Measurements from ENCODE around the gene PKNOX2.

PKNOX2 gene

DNA sequence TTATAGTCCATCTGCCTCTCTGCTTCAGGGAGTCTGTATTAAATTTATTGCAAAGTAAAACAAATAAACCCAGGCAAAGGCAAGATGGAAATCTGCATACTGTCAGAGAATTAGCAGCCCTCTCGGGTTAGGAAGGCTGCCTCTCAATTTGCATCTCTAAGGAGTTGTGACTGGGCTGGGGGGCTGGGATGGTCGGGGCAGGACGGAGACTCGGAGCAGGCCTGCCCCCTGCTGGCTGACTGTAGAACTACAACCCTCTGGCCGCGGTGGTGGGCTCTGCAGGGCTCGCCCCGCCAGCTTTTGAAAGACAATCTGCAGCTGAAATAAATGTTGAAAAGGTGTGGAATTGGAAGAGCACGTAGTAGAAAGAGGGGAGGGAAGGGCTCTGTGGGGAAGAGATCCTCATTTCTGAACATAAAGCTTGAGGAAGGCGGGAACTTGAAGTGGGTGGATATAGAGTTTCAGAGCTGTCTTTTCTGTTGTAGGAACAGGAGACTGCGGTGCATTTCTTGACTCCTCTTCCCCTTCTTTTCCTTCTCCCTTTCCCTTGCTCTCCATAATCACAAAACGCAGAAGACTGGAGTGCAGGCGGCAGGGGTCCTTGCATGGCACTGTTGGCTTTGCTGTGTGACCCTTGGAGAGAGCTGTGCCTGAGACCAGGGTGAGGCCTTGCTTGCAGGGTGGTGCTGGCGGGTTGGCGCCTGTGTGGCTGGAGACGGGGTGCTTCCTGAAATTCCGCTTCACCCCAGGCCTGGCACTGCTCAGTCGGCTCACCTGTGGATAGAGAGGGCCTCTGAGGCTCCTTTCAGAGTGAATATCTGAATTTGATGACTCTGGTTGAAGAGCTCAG is 22.6 kb upstream of the PKNOX2 start:
- H3K4me3 Mint-ChIP-seq, result no peak overlapping the region
- H3K27me3 Mint-ChIP-seq, result peaks cover 42% of the 10 kb centered on the region
- H3K36me3 Mint-ChIP-seq (ENCODE audit: low read depth), result no peaks in the 10 kb centered on the region
- H3K27ac Mint-ChIP-seq, result no peak overlapping the region
- H3K9me3 Mint-ChIP-seq, result no peaks in the 10 kb centered on the region
- DNase-seq, result peak; percentile 76
- H3K4me1 Mint-ChIP-seq (ENCODE audit: low read depth), result peaks cover 3% of the 10 kb centered on the region

DNA sequence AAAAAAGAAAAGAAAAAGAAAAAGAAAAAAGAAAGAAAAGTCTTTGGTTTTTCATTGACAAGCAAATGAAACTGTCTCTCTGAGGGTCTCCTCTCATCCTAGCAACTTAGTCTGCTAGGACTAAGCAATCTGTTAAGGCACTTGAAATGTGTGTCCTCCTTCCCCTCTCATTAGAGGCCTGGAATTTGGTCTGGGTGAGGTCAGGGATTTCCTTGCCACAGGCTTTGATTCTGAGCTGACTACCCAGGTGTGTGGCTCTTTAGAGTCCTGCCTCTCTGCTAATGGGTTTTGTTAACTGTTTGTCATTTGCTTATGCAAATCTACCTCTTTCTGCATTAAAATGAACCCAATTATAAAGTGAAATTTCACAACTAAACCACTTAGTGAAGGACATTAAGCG is 18.3 kb upstream of the PKNOX2 start:
- Mint-ChIP-seq H3K9me3 (no peaks in the 10 kb centered on the region), H3K27me3 (peaks cover 24% of the 10 kb centered on the region), H3K36me3 (ENCODE audit: low read depth) (no peaks in the 10 kb centered on the region), H3K4me3 (no peak overlapping the region), H3K4me1 (ENCODE audit: low read depth) (peaks cover 3% of the 10 kb centered on the region), H3K27ac (no peak overlapping the region)
- DNase-seq, result no peak

DNA sequence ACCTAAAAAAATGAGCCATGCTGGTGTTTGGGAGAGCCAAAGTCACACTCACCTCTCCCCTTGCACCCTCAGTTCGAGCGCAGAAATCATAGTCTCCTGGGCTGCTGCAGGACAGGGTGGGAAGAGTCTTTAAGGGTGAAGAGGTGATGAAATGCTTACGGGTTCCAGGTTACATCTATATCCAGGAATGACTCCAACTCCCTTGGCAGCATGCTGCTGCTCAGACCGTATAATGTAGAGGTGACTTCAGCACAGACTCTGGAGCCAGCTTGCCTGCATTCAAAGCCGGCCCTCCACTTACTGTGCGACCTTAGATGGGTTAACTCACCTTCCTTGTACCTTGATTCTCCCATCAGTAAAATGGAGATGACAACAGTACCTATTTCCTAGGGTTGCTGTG is 17.3 kb upstream of the PKNOX2 start:
- no peak overlapping the region for H3K27ac Mint-ChIP-seq
- H3K4me1 Mint-ChIP-seq (ENCODE audit: low read depth), result no peaks in the 10 kb centered on the region
- no peaks in the 10 kb centered on the region for H3K9me3 Mint-ChIP-seq
- peaks cover 19% of the 10 kb centered on the region for H3K27me3 Mint-ChIP-seq
- H3K36me3 Mint-ChIP-seq (ENCODE audit: low read depth), result no peaks in the 10 kb centered on the region
- DNase-seq, result no peak
- H3K4me3 Mint-ChIP-seq, result no peak overlapping the region

GRCh38 chr11:125148011-125148410 is 16.5 kb upstream of the PKNOX2 start:
- no peaks in the 10 kb centered on the region for H3K4me1 Mint-ChIP-seq (ENCODE audit: low read depth)
- no peaks in the 10 kb centered on the region for H3K36me3 Mint-ChIP-seq (ENCODE audit: low read depth)
- H3K9me3 Mint-ChIP-seq, result no peaks in the 10 kb centered on the region
- DNase-seq, result no peak
- no peak overlapping the region for H3K27ac Mint-ChIP-seq
- peaks cover 13% of the 10 kb centered on the region for H3K27me3 Mint-ChIP-seq
- no peak overlapping the region for H3K4me3 Mint-ChIP-seq

DNA sequence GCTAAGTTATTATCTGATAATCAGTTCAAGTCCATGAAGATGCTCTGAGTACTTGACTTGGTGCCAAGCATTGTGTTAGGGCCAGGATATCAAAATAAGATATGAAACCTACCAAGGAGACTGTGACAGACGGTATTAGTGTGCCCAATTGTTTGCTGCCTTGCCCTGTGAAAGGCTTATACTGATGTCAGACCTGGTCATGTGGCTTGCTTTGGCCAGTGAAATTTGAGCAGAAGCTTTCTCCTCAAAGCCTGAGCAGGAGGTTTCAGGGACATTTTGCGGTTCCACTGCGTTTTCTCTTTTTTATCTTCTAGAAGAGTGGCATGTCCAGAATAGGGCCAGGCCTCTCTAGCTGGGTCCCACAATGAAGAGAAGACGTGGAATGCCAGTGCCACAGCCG is 15.8 kb upstream of the PKNOX2 start:
- no peak for DNase-seq
- peaks cover 11% of the 10 kb centered on the region for H3K27me3 Mint-ChIP-seq
- H3K9me3 Mint-ChIP-seq, result no peaks in the 10 kb centered on the region
- H3K36me3 Mint-ChIP-seq (ENCODE audit: low read depth), result no peaks in the 10 kb centered on the region
- no peak overlapping the region for H3K4me3 Mint-ChIP-seq
- H3K4me1 Mint-ChIP-seq (ENCODE audit: low read depth), result no peaks in the 10 kb centered on the region
- H3K27ac Mint-ChIP-seq, result no peak overlapping the region

GRCh38 chr11:125153837-125154236 is 10.7 kb upstream of the PKNOX2 start:
- H3K4me1 Mint-ChIP-seq (ENCODE audit: low read depth), result no peaks in the 10 kb centered on the region
- DNase-seq, result no peak
- no peak overlapping the region for H3K27ac Mint-ChIP-seq
- peaks cover 35% of the 10 kb centered on the region for H3K27me3 Mint-ChIP-seq
- H3K9me3 Mint-ChIP-seq, result no peaks in the 10 kb centered on the region
- H3K36me3 Mint-ChIP-seq (ENCODE audit: low read depth), result no peaks in the 10 kb centered on the region
- H3K4me3 Mint-ChIP-seq, result no peak overlapping the region

- no peaks in the 10 kb centered on the region for H3K36me3 Mint-ChIP-seq (ENCODE audit: low read depth)
- H3K9me3 Mint-ChIP-seq, result no peaks in the 10 kb centered on the region
- no peak for DNase-seq
- peaks cover 35% of the 10 kb centered on the region for H3K27me3 Mint-ChIP-seq
- H3K4me3 Mint-ChIP-seq, result no peak overlapping the region
- no peaks in the 10 kb centered on the region for H3K4me1 Mint-ChIP-seq (ENCODE audit: low read depth)
- H3K27ac Mint-ChIP-seq, result no peak overlapping the region
Observed at GRCh38 chr11:125154378-125155099, 10.0 kb upstream of the PKNOX2 start.

DNA sequence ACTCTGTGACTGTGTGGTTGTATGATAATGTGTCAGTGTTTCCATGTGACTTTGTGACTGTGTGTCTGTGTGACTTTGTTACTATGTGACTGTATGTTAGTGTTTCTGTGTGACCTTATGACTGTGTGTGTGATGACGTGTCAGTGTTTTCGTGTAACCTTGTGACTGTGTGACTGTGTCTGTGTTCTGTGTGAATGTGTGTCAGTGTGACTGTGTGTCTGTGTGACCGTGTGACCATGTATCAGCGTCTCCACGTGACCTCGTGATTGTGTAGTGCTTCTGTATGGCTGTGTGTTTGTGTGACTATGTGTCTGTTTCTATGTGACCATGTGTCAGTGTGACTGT is 9.5 kb upstream of the PKNOX2 start:
- H3K4me3 Mint-ChIP-seq, result no peak overlapping the region
- no peaks in the 10 kb centered on the region for H3K9me3 Mint-ChIP-seq
- H3K27me3 Mint-ChIP-seq, result peaks cover 37% of the 10 kb centered on the region
- H3K36me3 Mint-ChIP-seq (ENCODE audit: low read depth), result no peaks in the 10 kb centered on the region
- H3K4me1 Mint-ChIP-seq (ENCODE audit: low read depth), result no peaks in the 10 kb centered on the region
- DNase-seq, result no peak
- no peak overlapping the region for H3K27ac Mint-ChIP-seq

- DNase-seq, result no peak
- no peaks in the 10 kb centered on the region for H3K4me1 Mint-ChIP-seq (ENCODE audit: low read depth)
- H3K27ac Mint-ChIP-seq, result no peak overlapping the region
- no peaks in the 10 kb centered on the region for H3K36me3 Mint-ChIP-seq (ENCODE audit: low read depth)
- peaks cover 44% of the 10 kb centered on the region for H3K27me3 Mint-ChIP-seq
- no peaks in the 10 kb centered on the region for H3K9me3 Mint-ChIP-seq
- H3K4me3 Mint-ChIP-seq, result no peak overlapping the region
Observed at GRCh38 chr11:125155767-125156166, 8.8 kb upstream of the PKNOX2 start.

DNA sequence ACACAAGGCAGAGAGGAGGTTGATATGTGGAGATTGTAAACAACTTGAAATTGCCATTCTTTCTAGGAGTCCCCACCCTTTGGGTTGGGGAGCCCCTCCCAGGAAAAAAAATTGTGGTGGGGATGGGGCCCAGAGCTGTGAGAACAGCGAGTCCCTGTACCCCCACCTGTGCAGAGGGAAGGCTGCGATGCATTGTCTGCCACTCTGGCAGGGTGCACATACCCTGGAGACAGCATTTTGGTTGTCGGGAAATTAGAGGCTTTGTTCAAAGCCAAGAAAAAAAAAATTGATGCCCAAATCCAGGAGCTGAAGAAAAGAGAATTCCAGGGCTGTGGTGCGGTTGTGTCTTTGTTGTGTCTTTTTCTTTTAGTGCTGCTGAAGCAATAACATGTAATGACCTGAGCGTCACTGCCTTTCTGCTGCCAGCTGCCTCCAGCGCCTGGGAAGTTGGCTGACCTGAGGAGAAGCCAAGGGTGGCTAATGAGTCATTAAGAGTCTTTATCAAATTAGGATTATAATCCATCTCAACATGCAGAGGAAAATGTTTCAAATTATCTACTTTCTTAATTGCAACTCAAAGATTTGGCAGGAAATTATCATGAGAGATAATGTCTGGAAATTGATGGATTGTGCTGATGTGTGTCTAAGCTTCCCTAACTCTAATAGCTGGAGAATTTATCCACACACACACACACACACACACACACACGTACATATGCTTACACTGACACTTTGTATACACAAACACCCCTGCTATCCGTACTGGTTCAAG is 8.0 kb upstream of the PKNOX2 start:
- DNase-seq, result no peak
- H3K36me3 Mint-ChIP-seq (ENCODE audit: low read depth), result no peaks in the 10 kb centered on the region
- H3K4me1 Mint-ChIP-seq (ENCODE audit: low read depth), result no peaks in the 10 kb centered on the region
- no peak overlapping the region for H3K27ac Mint-ChIP-seq
- H3K4me3 Mint-ChIP-seq, result no peak overlapping the region
- peaks cover 47% of the 10 kb centered on the region for H3K27me3 Mint-ChIP-seq
- H3K9me3 Mint-ChIP-seq, result no peaks in the 10 kb centered on the region

DNA sequence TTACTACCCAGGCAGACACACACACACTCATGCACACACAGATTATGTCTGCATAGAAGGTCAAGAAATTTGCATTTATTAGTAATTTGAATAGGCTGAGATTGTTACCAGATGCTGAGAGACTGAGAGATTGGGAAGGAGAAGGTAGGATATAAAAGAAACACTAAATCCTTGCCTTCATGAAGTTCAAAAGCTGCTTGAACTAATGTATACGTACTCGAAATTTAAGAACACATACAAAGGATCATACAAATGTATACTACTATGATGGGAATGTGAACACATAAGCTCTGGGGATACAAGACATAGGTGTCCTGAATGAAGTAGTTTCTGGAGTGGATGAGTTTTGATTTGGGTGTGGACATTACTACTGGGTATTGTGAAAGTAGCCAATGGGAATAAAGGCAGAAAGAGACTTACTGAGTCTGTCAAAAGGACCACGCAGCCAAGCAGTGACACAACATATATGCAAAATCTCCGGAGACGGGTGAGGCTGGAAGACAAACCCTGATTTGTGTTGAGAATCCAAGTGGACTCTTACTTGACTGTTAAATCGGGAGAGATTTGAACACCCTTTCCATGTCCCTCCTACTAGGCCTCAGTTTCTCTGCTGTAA is 7.3 kb upstream of the PKNOX2 start:
- Mint-ChIP-seq H3K36me3 (ENCODE audit: low read depth) (no peaks in the 10 kb centered on the region), H3K4me3 (no peak overlapping the region), H3K4me1 (ENCODE audit: low read depth) (no peaks in the 10 kb centered on the region), H3K9me3 (no peaks in the 10 kb centered on the region), H3K27ac (no peak overlapping the region), H3K27me3 (peaks cover 47% of the 10 kb centered on the region)
- no peak for DNase-seq

GRCh38 chr11:125157953-125158680 is 6.4 kb upstream of the PKNOX2 start:
- Mint-ChIP-seq H3K27me3 (peaks cover 53% of the 10 kb centered on the region), H3K9me3 (no peaks in the 10 kb centered on the region), H3K4me1 (ENCODE audit: low read depth) (no peaks in the 10 kb centered on the region), H3K36me3 (ENCODE audit: low read depth) (no peaks in the 10 kb centered on the region), H3K27ac (no peak overlapping the region), H3K4me3 (no peak overlapping the region)
- no peak for DNase-seq

DNA sequence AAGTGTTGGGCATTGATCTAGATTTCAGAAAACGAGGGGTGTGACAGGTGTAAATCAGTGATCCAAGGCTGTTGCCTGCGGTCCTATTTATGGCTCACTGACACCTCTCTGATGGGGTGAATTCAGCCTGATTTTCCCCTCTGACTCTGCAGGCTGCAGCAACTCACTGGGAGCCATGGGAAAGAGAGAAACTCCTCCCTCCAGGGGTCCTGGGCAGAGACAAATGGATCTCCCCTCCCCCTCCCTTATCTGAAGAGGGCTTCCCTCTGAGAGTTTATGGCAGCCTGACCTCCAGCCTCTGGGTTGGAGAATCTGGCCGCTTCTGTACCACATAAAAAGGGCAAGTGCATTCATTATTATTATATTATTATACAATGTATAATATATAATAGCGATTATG is 1.8 kb upstream of the PKNOX2 start:
- Mint-ChIP-seq H3K9me3 (no peaks in the 10 kb centered on the region), H3K27ac (no peak overlapping the region), H3K4me1 (ENCODE audit: low read depth) (peaks cover 20% of the 10 kb centered on the region), H3K27me3 (peaks cover 63% of the 10 kb centered on the region), H3K4me3 (no peak overlapping the region), H3K36me3 (ENCODE audit: low read depth) (no peaks in the 10 kb centered on the region)
- no peak for DNase-seq

- no peak for DNase-seq
- Mint-ChIP-seq H3K9me3 (no peaks in the 10 kb centered on the region), H3K27me3 (peaks cover 68% of the 10 kb centered on the region), H3K36me3 (ENCODE audit: low read depth) (no peaks in the 10 kb centered on the region), H3K4me3 (peak overlapping the region; percentile 16), H3K27ac (no peak overlapping the region), H3K4me1 (ENCODE audit: low read depth) (peaks cover 20% of the 10 kb centered on the region)
Observed at GRCh38 chr11:125163431-125164063, 1.0 kb upstream of the PKNOX2 start.
